SK-N-SH (cell line): ENCODE results near the gene ADISSP. TPM values are rescaled to one million over a fixed set of nuclear protein-coding genes. Genes with fewer than 3 reads are reported as not detected.

Experiments
- CTCF ChIA-PET: fragments of 300-600, 350-600 bp; formaldehyde crosslinking; extraction: SDS; loops from one replicate; lab custom pipeline; 2021; lab: Yijun Ruan, JAX
- POLR2A ChIA-PET: fragments of 350-600 bp; sonication (Branson Sonifier 250); formaldehyde crosslinking; extraction: SDS; loops from one replicate; lab custom pipeline; 2020; ENCODE audit warnings: antibody characterized with exemption, inconsistent platforms; lab: Yijun Ruan, JAX
- DNase-seq: peaks from one replicate; pipeline ENCODE4 v3.0.0; 2012
- H2AFZ ChIP-seq: fragments of 200-600 bp; sonication (generic); 2 replicates; pipeline ENCODE4 v1.8.1; 2016; ENCODE audit warnings: antibody characterized with exemption, mild to moderate bottlenecking, low read depth
- H3F3A ChIP-seq: fragments of 200-600 bp; sonication (generic); replicated peaks from 2 replicates; pipeline ENCODE3; 2016; ENCODE audit warnings: antibody characterized with exemption, mild to moderate bottlenecking; ENCODE audit not compliant: insufficient read depth
- H3K27ac ChIP-seq, 2 experiments: fragments of 200-500 bp in 1 of 2; fragments of 200-600 bp in 1 of 2; sonication (Bioruptor generic) in 1 of 2; sonication (generic), shearing (Covaris generic) in 1 of 2; 2 replicates each; pipeline versions ENCODE4 v1.5.1 to v1.6.1; 2014 to 2016; ENCODE audit warnings: low read depth in 2 of 2, inconsistent platforms in 1 of 2, low read length in 1 of 2, mild to moderate bottlenecking in 1 of 2, mixed read lengths in 1 of 2
- H3K27me3 ChIP-seq: fragments of 200-600 bp; sonication (generic), shearing (Covaris generic); 2 replicates; pipeline ENCODE4 v1.6.1; 2016; ENCODE audit warnings: mixed run types; ENCODE audit not compliant: insufficient read depth
- H3K36me3 ChIP-seq, 2 experiments: fragments of 200-500 bp in 1 of 2; fragments of 200-600 bp in 1 of 2; sonication (Bioruptor generic) in 1 of 2; sonication (generic) in 1 of 2; replicated peaks in 1 of 2; 2 replicates each; pipeline versions ENCODE3 to v1.5.1; 2014 to 2016; ENCODE audit warnings: low read length in 1 of 2, mild to moderate bottlenecking in 1 of 2; ENCODE audit not compliant: insufficient read depth in 2 of 2, control insufficient read depth in 1 of 2
- H3K4me1 ChIP-seq, 2 experiments: fragments of 200-500 bp in 1 of 2; fragments of 200-600 bp in 1 of 2; sonication (Bioruptor generic) in 1 of 2; sonication (generic), shearing (Covaris generic) in 1 of 2; 2 replicates each; pipeline versions ENCODE4 v1.5.1 to v1.6.1; 2014 to 2016; ENCODE audit warnings: low read depth in 1 of 2, low read length in 1 of 2, mixed run types in 1 of 2; ENCODE audit not compliant: insufficient read depth in 2 of 2, control insufficient read depth in 1 of 2
- H3K4me2 ChIP-seq: fragments of 200-600 bp; sonication (generic), shearing (Covaris generic); 2 replicates; pipeline ENCODE4 v1.6.1; 2017; ENCODE audit warnings: mixed run types
- H3K4me3 ChIP-seq, 2 experiments: fragments of 200-500 bp in 1 of 2; fragments of 200-600 bp in 1 of 2; sonication (Bioruptor generic) in 1 of 2; sonication (generic), shearing (Covaris generic) in 1 of 2; 2 replicates each; pipeline versions ENCODE4 v1.5.1 to v1.8.1; 2014 to 2016; ENCODE audit warnings: low read depth in 2 of 2, inconsistent platforms in 1 of 2, low read length in 1 of 2, mild to moderate bottlenecking in 1 of 2, mixed read lengths in 1 of 2, moderate library complexity in 1 of 2
- H3K79me2 ChIP-seq: fragments of 200-600 bp; sonication (generic); 2 replicates; pipeline ENCODE4 v1.8.1; 2017; ENCODE audit warnings: mild to moderate bottlenecking; ENCODE audit not compliant: insufficient read depth
- H3K9ac ChIP-seq: fragments of 200-600 bp; sonication (generic); 2 replicates; pipeline ENCODE4 v1.6.1; 2017; ENCODE audit warnings: mixed run types
- H3K9me2 ChIP-seq: fragments of 200-600 bp; sonication (generic); 2 replicates; pipeline ENCODE4 v1.6.1; 2017; ENCODE audit warnings: mixed run types
- H3K9me3 ChIP-seq: fragments of 200-600 bp; sonication (generic); 2 replicates; pipeline ENCODE4 v1.6.1; 2017; ENCODE audit warnings: mixed run types, mild to moderate bottlenecking, moderate library complexity
- H4K20me1 ChIP-seq: fragments of 200-600 bp; sonication (generic); 2 replicates; pipeline ENCODE4 v1.6.1; 2017; ENCODE audit warnings: mild to moderate bottlenecking, mixed run types; ENCODE audit not compliant: insufficient read depth
- CHD2 ChIP-seq: fragments of 150-350 bp; IDR thresholded peaks from 2 replicates; pipeline ENCODE4 v1.6.1; 2018; ENCODE audit warnings: low read length; ENCODE audit not compliant: partially characterized antibody
- CTCF ChIP-seq: fragments of 200-600 bp; sonication (generic); IDR thresholded peaks from 2 replicates; pipeline ENCODE4 v1.6.1; 2017; ENCODE audit warnings: antibody characterized with exemption, mild to moderate bottlenecking, moderate library complexity
- EP300 ChIP-seq, 2 experiments: IDR thresholded peaks; 2 replicates each; pipeline versions ENCODE4 v1.4.0 to v1.6.1; 2012; ENCODE audit warnings: borderline replicate concordance in 1 of 2, low read depth in 1 of 2, low read length in 1 of 2
- FOXM1 ChIP-seq: IDR thresholded peaks from 2 replicates; pipeline ENCODE4 v1.4.0; 2012; ENCODE audit warnings: low read depth, mild to moderate bottlenecking
- NRF1 ChIP-seq: IDR thresholded peaks from 2 replicates; pipeline ENCODE4 v1.6.1; 2012; ENCODE audit warnings: low read depth, mild to moderate bottlenecking, low read length
- RCOR1 ChIP-seq: fragments of 150-350 bp; IDR thresholded peaks from 2 replicates; pipeline ENCODE4 v1.6.1; 2017; ENCODE audit warnings: antibody characterized with exemption, low read length
- SIN3A ChIP-seq: IDR thresholded peaks from 2 replicates; pipeline ENCODE4 v1.6.1; 2012; ENCODE audit warnings: low read depth, mild to moderate bottlenecking, low read length, moderate library complexity, borderline replicate concordance
- TAF1 ChIP-seq: IDR thresholded peaks from 2 replicates; pipeline ENCODE4 v1.6.1; 2012; ENCODE audit warnings: low read depth, mild to moderate bottlenecking, low read length, moderate library complexity, borderline replicate concordance
- WGBS: methylation state at CpG from one replicate; pipeline ENCODE4 v1.1.6; 2017; ENCODE audit warnings: low lambda C conversion rate; 5-methylcytosine and 5-hydroxymethylcytosine counted together
- polyA plus RNA-seq, 3 experiments: library from polyadenylated mRNA; depleted of rRNA; stranded (reverse); fragments of >200 nt; gene quantifications; 2 replicates each; pipeline ENCODE4 v1.2.3, GENCODE V29; 2012
- TF ChIP-seq, protein P1 (sequence below): IDR thresholded peaks from 2 replicates; pipeline ENCODE4 v1.6.1; 2012; ENCODE audit warnings: mild to moderate bottlenecking, low read depth, low read length, moderate library complexity

The ADISSP gene
- polyA plus RNA-seq, 1 of the 3 experiments (the other 2 are of a cell fraction) = 73.9 TPM

- H2AFZ ChIP-seq = peak overlapping the region; percentile 92
- CTCF ChIA-PET = interaction anchor here (0.6 to 6.4 kb wide), 20 partner anchors 8 to 584 kb away, joined by 3 to 161 read pairs (median 4); partner anchors contain the start of genes ADISSP, AP5S1 and CDC25B
- TF ChIP-seq, protein P1, sequence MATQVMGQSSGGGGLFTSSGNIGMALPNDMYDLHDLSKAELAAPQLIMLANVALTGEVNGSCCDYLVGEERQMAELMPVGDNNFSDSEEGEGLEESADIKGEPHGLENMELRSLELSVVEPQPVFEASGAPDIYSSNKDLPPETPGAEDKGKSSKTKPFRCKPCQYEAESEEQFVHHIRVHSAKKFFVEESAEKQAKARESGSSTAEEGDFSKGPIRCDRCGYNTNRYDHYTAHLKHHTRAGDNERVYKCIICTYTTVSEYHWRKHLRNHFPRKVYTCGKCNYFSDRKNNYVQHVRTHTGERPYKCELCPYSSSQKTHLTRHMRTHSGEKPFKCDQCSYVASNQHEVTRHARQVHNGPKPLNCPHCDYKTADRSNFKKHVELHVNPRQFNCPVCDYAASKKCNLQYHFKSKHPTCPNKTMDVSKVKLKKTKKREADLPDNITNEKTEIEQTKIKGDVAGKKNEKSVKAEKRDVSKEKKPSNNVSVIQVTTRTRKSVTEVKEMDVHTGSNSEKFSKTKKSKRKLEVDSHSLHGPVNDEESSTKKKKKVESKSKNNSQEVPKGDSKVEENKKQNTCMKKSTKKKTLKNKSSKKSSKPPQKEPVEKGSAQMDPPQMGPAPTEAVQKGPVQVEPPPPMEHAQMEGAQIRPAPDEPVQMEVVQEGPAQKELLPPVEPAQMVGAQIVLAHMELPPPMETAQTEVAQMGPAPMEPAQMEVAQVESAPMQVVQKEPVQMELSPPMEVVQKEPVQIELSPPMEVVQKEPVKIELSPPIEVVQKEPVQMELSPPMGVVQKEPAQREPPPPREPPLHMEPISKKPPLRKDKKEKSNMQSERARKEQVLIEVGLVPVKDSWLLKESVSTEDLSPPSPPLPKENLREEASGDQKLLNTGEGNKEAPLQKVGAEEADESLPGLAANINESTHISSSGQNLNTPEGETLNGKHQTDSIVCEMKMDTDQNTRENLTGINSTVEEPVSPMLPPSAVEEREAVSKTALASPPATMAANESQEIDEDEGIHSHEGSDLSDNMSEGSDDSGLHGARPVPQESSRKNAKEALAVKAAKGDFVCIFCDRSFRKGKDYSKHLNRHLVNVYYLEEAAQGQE = peak; percentile 80; the same call in 1 of the 2 replicates
- TF ChIP-seq FOXM1 = no peak
These were observed 19.9 kb upstream of the ADISSP start for GRCh38 chr20:3787324-3788014.

DNA sequence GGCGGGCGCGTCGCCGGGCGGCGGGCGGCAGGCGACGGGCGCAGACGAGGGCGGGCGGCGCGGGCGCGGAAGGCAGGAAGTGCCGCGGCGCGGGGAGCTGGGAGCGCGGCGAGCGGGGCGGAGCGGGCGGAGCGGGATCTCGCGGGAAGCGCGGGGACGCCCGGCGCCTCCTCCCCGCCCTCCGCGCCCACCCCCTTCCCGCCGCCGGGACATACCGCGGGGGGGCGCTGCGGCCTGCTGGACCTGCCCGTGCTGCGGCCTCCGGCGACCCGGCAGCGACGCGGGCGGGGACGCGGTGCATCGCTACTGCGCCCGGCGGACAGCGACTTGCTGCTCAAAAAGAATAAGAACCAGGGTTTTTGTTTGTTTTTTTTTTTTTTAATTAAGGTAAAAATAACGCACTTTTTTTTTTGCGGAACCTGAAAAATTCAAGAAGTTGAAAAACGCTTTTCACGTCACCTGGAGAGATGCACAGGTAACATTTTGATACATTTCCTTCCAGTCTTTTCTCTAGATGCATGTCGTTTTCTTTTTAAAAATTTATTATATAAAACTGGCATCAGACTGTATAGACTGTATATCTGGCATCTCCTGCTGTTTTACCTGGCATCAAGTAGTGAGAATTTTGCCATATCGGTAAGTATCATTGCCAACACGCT lies 19.2 kb upstream of the ADISSP start, which contains the start of gene CENPB:
Gene CENPB, minus strand, starts transcription at position 76 of the 659 bp plus-strand sequence. CDS start 257 bp downstream, outside the sequence.
- H3K4me2 ChIP-seq = peak within 1 kb of the TSS; percentile 96
- H3K9ac ChIP-seq = peak within 1 kb of the TSS; percentile 71
- H3K36me3 ChIP-seq = peaks cover 7 to 9% of the 10 kb centered on the region in 2 experiments
- ChIA-PET POLR2A (interaction anchor here (0.6 to 2.8 kb wide), 7 partner anchors 9 to 49 kb away, joined by 3 to 20 read pairs (median 4); partner anchors contain the start of genes ADISSP, AP5S1 and CDC25B), CTCF (interaction anchor here (0.6 to 6.4 kb wide), 29 partner anchors 9 to 583 kb away, joined by 3 to 161 read pairs (median 4); partner anchors contain the start of genes ADISSP, AP5S1 and CDC25B)
- H3K27ac ChIP-seq = peak within 1 kb of the TSS; percentile 41 to 82
- H3K4me1 ChIP-seq = peaks cover 26 to 27% of the 10 kb centered on the region in 2 experiments; a peak in 3 of 4 replicates
- WGBS = 7% methylated on average over 36 of the region's 70 CpGs
- peaks cover 40% of the 10 kb centered on the region for H3K79me2 ChIP-seq
- no peaks in the 10 kb centered on the region for H3K9me3 ChIP-seq
- peaks cover 42% of the 10 kb centered on the region for H4K20me1 ChIP-seq
- peak within 1 kb of the TSS; percentile 92 for H2AFZ ChIP-seq
- H3K9me2 ChIP-seq = no peaks in the 10 kb centered on the region
- peak within 1 kb of the TSS; percentile 63 to 74 for H3K4me3 ChIP-seq
- no peaks in the 10 kb centered on the region for H3K27me3 ChIP-seq
- peaks cover 11% of the 10 kb centered on the region for H3F3A ChIP-seq
- peak; percentile 98 for DNase-seq
- TF ChIP-seq, protein P1 = peak; percentile 90
- TF ChIP-seq EP300 (IDR thresholded peaks at IDR 0.05; ENCODE audit: borderline replicate concordance in 1 of 2, low read depth in 1 of 2, low read length in 1 of 2) (no peak), TAF1 (0 out of 2 replicates have a peak, but pooled peaks have one; percentile 23), CTCF (peak; percentile 70), SIN3A (peak; percentile 67; the same call in 1 of the 2 replicates), RCOR1 (no peak), CHD2 (peak; percentile 98), NRF1 (no peak)

More at GRCh38 chr20:3787324-3788014, 19.9 kb upstream of the ADISSP start:
- Histone ChIP-seq H3K4me1 (peaks cover 26 to 27% of the 10 kb centered on the region in 2 experiments; a peak in 3 of 4 replicates), H3K9me2 (no peaks in the 10 kb centered on the region), H3K36me3 (peaks cover 7 to 9% of the 10 kb centered on the region in 2 experiments), H3F3A (peaks cover 5% of the 10 kb centered on the region), H3K79me2 (peaks cover 38% of the 10 kb centered on the region), H3K9ac (no peak overlapping the region; the same call in 1 of the 2 replicates), H3K4me3 (peak overlapping the region; percentile 38 to 59), H3K4me2 (peak overlapping the region; percentile 69), H3K9me3 (no peaks in the 10 kb centered on the region), H3K27me3 (no peaks in the 10 kb centered on the region), H3K27ac (peak overlapping the region in 1 of 2 experiments; percentile 23; a peak in 1 of 4 replicates), H4K20me1 (peaks cover 36% of the 10 kb centered on the region)
- 91% methylated on average over 5 of the region's 5 CpGs for WGBS
- POLR2A ChIA-PET = interaction anchor here (1.0 to 2.8 kb wide), 3 partner anchors 25 to 33 kb away, joined by 4 to 20 read pairs (median 14); partner anchors contain the start of gene AP5S1
- no peak for DNase-seq
